Kidney epithelial cell (primary cell): Measurements from ENCODE around the gene AKT2. TPM values are rescaled to one million over a fixed set of nuclear protein-coding genes. Genes with fewer than 3 reads are reported as not detected.

Experiments
- DNase-seq: peaks from one replicate; pipeline ENCODE4 v3.0.0-alpha.2; 2010; ENCODE audit warnings: low read depth
- H3K27me3 ChIP-seq: 2 replicates; pipeline ENCODE4 v1.6.0; 2011; ENCODE audit warnings: low read length; ENCODE audit not compliant: control insufficient read depth, insufficient read depth
- H3K36me3 ChIP-seq: 2 replicates; pipeline ENCODE4 v1.5.1; 2011; ENCODE audit warnings: low read length; ENCODE audit not compliant: control insufficient read depth, insufficient read depth
- H3K4me3 ChIP-seq: 2 replicates; pipeline ENCODE4 v1.5.1; 2011; ENCODE audit warnings: low read depth, mild to moderate bottlenecking, control low read depth, low read length
- total RNA-seq: library from RNA; depleted of rRNA; stranded (reverse); fragments of >200 nt; gene quantifications from 2 replicates; pipeline ENCODE4 v1.2.3, GENCODE V29; 2015
- TF ChIP-seq, protein P1 (sequence below): IDR thresholded peaks from 2 replicates; pipeline ENCODE4 v1.5.1; 2011; ENCODE audit warnings: mild to moderate bottlenecking, moderate library complexity, low read length, control low read depth, inconsistent platforms; ENCODE audit not compliant: insufficient read depth, poor library complexity, severe bottlenecking

Gene AKT2
- total RNA-seq, 1 donor from 2014 or later, result 73.5 TPM

DNA sequence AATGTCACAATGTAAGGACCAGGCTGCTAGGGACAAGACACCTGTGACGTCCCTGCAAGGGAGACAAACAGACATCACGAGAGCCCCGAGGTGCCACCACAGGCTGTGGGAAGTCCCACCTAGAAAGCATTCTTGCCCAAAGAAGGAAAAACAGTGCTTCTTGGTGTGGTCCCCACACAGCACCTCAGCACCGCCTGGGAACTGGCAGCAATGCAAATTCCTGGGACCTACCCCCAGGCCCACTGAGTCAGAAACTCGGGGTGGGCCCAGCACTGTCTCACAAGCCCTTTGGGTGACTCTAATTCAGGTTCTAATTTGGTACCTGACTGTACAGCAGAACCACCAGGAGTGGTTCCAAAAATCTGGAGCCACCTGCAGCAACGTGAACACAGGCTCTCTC is 44.8 kb downstream of the AKT2 start:
- Histone ChIP-seq H3K4me3 (no peak overlapping the region), H3K36me3 (peaks cover 2% of the 10 kb centered on the region), H3K27me3 (no peaks in the 10 kb centered on the region)
- TF ChIP-seq, protein P1, sequence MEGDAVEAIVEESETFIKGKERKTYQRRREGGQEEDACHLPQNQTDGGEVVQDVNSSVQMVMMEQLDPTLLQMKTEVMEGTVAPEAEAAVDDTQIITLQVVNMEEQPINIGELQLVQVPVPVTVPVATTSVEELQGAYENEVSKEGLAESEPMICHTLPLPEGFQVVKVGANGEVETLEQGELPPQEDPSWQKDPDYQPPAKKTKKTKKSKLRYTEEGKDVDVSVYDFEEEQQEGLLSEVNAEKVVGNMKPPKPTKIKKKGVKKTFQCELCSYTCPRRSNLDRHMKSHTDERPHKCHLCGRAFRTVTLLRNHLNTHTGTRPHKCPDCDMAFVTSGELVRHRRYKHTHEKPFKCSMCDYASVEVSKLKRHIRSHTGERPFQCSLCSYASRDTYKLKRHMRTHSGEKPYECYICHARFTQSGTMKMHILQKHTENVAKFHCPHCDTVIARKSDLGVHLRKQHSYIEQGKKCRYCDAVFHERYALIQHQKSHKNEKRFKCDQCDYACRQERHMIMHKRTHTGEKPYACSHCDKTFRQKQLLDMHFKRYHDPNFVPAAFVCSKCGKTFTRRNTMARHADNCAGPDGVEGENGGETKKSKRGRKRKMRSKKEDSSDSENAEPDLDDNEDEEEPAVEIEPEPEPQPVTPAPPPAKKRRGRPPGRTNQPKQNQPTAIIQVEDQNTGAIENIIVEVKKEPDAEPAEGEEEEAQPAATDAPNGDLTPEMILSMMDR, result no peak
- no peak for DNase-seq

DNA sequence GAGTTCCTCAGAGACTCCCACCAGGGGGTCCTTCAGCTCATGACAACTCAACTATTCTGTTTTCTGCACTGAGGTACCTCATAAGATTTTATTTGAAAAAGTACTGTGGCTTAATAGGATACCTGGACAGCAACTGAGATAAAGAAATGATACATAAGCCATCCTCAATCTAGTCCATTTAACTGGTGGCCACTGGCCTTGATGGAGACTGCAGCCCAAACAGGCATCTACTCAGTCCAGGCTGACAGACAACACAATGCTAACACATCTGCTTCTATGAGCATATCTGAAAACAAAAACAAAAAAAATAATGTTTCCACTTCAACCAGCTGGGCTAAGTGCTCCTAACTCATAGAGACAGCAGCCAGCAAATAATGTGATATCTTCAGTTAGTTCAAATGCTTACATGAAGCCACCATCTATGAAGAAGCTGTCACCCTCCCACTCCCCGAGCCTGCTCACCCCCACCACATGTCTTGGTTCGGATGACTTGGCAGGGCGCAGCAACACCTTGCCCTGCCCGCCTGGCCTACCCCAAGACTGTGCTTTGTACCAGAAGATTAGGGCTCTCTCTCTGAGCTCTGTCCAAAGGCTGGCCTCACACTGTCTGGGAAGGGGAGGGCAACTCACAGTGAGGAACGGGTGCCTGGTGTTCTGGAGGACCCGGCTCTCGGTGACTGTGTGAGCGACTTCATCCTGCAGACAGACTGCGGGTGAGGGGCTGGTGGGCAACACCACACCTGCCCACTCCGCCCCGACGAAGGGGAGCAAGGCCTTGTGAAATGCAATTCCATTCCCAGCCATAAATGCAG is 45.5 kb downstream of the AKT2 start:
- no peak for DNase-seq
- peaks cover 2% of the 10 kb centered on the region for H3K36me3 ChIP-seq
- H3K27me3 ChIP-seq, result no peaks in the 10 kb centered on the region
- no peak overlapping the region for H3K4me3 ChIP-seq
- TF ChIP-seq, protein P1, result no peak

DNA sequence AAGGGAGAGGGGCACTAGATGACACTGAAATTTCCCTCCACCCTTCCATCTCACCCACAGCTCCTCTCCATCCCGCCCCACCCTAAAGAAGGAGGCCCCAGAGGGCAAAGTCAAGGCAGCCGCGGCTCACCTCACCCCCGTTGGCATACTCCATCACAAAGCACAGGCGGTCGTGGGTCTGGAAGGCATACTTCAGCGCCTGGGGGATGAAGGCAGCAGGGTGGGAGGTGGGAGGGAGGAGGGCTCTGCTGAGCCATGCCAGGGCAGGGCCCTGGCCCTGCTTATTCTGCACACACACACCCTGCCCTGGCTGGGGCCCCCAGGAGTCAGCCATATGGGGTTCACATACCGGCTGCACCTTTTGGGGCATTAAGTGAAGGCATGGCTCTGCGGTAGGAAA is 46.4 kb downstream of the AKT2 start:
- DNase-seq, result no peak

DNA sequence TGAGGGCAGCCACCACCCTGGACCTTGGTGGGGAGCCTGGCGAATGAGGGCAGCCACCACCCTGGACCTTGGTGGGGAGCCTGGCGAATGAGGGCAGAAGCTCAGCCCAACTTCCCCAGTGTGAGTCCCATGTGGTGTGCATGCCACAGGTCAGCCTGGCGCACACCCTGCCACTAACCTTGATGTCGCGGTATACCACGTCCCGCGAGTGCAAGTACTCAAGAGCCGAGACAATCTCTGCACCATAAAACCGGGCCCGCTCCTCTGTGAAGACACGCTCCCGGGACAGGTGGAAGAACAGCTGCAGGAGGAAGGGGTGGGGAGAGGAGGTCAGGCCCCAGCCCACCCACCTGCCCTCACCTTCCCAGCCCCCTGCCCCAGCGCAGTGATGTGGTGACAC is 47.4 kb downstream of the AKT2 start:
- no peak for DNase-seq
- H3K36me3 ChIP-seq, result peaks cover 2% of the 10 kb centered on the region
- TF ChIP-seq, protein P1, result no peak
- H3K4me3 ChIP-seq, result no peak overlapping the region
- H3K27me3 ChIP-seq, result no peaks in the 10 kb centered on the region

More for the DNA sequence above, 46.4 kb downstream of the AKT2 start:
- TF ChIP-seq, protein P1, result no peak
- peaks cover 2% of the 10 kb centered on the region for H3K36me3 ChIP-seq
- H3K4me3 ChIP-seq, result no peak overlapping the region
- no peaks in the 10 kb centered on the region for H3K27me3 ChIP-seq

DNA sequence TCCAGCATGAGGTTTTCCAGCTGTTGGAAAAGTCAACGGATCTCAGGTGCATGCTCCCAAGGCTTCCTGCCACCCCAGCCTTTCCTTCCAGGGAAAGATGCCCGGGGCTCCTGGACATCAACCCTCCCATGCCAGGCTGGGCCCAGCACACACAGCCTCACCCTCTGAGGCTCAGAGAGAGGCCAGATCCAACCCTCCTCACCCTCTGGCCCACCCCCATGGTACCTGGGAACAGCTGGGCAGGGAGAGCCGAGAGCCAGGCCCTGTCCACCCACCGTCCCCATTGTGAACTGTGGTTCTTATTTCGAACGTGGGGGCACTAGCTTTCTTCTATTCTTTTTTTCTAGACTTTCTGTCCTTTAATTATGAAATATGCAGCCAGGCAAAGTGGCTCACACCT is 48.8 kb downstream of the AKT2 start:
- Histone ChIP-seq H3K4me3 (no peak overlapping the region), H3K36me3 (peaks cover 2% of the 10 kb centered on the region), H3K27me3 (no peaks in the 10 kb centered on the region)
- DNase-seq, result no peak
- TF ChIP-seq, protein P1, result no peak

DNA sequence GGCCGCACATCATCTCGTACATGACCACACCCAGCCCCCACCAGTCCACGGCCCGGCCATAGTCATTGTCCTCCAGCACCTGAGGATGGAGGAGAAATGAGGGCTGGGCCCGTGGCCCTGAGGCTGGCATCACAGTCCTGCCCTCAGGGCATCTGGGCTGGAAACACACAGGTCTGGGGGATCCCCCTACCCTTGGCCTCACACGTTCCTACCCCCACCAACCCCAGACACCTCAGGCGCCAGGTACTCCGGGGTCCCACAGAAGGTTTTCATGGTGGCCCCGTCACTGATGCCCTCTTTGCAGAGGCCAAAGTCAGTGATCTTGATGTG is 49.2 kb downstream of the AKT2 start:
- H3K4me3 ChIP-seq, result no peak overlapping the region
- DNase-seq, result no peak
- no peaks in the 10 kb centered on the region for H3K27me3 ChIP-seq
- H3K36me3 ChIP-seq, result peaks cover 2% of the 10 kb centered on the region
- TF ChIP-seq, protein P1, result no peak
